ENCODE data around the gene MUS81. TPM values are rescaled to one million over a fixed set of nuclear protein-coding genes. Genes with fewer than 3 reads are reported as not detected.
A peak's percentile ranks its signal among the peaks of the same experiment; 100 is the strongest.

Gene MUS81
- total and polyA plus RNA-seq, 9 of the 15 experiments (the other 6 are each of a cell fraction or from before 2014, with no cell fraction given) = 13.4 to 118 (median 53.7) TPM

DNA sequence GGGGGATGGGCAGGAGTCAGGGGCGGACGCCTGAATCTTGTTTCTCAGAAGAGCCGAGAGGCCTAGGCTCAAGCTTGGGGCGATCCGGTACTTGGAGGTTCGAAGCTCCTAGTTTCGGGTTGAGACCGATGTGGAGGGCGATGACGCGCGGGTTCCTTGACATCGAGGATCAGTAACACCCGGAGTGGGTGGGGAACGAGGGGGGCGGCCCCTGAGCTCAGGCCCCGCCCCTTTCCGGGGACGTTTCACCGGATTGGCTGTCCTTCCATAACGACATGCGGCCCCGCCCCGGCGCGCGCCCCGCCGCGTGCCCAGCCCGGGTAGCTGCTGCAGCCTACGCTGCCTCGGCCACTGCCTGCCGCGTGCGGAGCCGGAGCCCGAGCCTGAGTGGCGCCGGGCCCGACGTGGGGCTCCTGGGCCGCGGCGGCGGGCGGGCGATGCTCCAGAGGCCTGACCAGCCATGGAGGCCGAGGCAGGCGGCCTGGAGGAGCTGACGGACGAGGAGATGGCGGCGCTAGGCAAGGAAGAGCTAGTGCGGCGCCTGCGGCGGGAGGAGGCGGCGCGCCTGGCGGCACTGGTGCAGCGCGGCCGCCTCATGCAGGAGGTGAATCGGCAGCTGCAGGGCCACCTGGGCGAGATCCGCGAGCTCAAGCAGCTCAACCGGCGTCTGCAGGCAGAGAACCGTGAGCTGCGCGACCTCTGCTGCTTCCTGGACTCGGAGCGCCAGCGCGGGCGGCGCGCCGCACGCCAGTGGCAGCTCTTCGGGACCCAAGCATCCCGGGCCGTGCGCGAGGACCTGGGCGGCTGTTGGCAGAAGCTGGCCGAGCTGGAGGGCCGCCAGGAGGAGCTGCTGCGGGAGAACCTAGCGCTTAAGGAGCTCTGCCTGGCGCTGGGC is 30.3 kb downstream of the MUS81 start, which contains the start of gene CCDC85B (continued):
- TF ChIP-seq, protein P1, sequence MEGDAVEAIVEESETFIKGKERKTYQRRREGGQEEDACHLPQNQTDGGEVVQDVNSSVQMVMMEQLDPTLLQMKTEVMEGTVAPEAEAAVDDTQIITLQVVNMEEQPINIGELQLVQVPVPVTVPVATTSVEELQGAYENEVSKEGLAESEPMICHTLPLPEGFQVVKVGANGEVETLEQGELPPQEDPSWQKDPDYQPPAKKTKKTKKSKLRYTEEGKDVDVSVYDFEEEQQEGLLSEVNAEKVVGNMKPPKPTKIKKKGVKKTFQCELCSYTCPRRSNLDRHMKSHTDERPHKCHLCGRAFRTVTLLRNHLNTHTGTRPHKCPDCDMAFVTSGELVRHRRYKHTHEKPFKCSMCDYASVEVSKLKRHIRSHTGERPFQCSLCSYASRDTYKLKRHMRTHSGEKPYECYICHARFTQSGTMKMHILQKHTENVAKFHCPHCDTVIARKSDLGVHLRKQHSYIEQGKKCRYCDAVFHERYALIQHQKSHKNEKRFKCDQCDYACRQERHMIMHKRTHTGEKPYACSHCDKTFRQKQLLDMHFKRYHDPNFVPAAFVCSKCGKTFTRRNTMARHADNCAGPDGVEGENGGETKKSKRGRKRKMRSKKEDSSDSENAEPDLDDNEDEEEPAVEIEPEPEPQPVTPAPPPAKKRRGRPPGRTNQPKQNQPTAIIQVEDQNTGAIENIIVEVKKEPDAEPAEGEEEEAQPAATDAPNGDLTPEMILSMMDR (IDR thresholded peaks at IDR 0.05 in 2 of 3, conservative IDR thresholded peaks at IDR 0.05 in 1 of 3; ENCODE audit: insufficient read depth in 2 of 3, low read depth in 1 of 3, low read length in 3 of 3) = peak in 1 of 3 experiments; percentile 13; a peak in 1 of 6 replicates
- TF ChIP-seq, protein P2, sequence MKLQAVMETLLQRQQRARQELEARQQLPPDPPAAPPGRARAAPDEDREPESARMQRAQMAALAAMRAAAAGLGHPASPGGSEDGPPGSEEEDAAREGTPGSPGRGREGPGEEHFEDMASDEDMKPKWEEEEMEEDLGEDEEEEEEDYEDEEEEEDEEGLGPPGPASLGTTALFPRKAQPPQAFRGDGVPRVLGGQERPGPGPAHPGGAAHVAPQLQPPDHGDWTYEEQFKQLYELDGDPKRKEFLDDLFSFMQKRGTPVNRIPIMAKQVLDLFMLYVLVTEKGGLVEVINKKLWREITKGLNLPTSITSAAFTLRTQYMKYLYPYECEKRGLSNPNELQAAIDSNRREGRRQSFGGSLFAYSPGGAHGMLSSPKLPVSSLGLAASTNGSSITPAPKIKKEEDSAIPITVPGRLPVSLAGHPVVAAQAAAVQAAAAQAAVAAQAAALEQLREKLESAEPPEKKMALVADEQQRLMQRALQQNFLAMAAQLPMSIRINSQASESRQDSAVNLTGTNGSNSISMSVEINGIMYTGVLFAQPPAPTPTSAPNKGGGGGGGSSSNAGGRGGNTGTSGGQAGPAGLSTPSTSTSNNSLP (IDR thresholded peaks at IDR 0.05; ENCODE audit: borderline replicate concordance, low read depth, low read length) = no peak
- TF ChIP-seq, protein P3, sequence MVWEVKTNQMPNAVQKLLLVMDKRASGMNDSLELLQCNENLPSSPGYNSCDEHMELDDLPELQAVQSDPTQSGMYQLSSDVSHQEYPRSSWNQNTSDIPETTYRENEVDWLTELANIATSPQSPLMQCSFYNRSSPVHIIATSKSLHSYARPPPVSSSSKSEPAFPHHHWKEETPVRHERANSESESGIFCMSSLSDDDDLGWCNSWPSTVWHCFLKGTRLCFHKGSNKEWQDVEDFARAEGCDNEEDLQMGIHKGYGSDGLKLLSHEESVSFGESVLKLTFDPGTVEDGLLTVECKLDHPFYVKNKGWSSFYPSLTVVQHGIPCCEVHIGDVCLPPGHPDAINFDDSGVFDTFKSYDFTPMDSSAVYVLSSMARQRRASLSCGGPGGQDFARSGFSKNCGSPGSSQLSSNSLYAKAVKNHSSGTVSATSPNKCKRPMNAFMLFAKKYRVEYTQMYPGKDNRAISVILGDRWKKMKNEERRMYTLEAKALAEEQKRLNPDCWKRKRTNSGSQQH (CRISPR knock-in tag; IDR thresholded peaks at IDR 0.05) = peak; percentile 64; the same call in 1 of the 2 replicates
- TF ChIP-seq HMGN3 (IDR thresholded peaks at IDR 0.05; ENCODE audit: borderline replicate concordance, extremely low read depth, insufficient read length, low read depth, low read length) = peak; percentile 23
- no peak for TF ChIP-seq PHF21A (IDR thresholded peaks at IDR 0.05; ENCODE audit: borderline replicate concordance, low read depth)
- TF ChIP-seq, protein P4, sequence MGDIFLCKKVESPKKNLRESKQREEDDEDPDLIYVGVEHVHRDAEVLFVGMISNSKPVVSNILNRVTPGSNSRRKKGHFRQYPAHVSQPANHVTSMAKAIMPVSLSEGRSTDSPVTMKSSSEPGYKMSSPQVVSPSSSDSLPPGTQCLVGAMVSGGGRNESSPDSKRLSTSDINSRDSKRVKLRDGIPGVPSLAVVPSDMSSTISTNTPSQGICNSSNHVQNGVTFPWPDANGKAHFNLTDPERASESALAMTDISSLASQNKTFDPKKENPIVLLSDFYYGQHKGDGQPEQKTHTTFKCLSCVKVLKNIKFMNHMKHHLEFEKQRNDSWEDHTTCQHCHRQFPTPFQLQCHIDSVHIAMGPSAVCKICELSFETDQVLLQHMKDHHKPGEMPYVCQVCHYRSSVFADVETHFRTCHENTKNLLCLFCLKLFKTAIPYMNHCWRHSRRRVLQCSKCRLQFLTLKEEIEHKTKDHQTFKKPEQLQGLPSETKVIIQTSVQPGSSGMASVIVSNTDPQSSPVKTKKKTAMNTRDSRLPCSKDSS (IDR thresholded peaks at IDR 0.05; ENCODE audit: low read depth, partially characterized antibody) = no peak
- TF ChIP-seq CXXC5 (CRISPR knock-in tag; IDR thresholded peaks at IDR 0.05) = peak; percentile 94
- peak; percentile 15; the same call in 1 of the 2 replicates for TF ChIP-seq ZBED1 (IDR thresholded peaks at IDR 0.05)
- peak; percentile 54; the same call in 1 of the 2 replicates for TF ChIP-seq ZNF143 (CRISPR knock-in tag; IDR thresholded peaks at IDR 0.05)
- TF ChIP-seq, protein P5, sequence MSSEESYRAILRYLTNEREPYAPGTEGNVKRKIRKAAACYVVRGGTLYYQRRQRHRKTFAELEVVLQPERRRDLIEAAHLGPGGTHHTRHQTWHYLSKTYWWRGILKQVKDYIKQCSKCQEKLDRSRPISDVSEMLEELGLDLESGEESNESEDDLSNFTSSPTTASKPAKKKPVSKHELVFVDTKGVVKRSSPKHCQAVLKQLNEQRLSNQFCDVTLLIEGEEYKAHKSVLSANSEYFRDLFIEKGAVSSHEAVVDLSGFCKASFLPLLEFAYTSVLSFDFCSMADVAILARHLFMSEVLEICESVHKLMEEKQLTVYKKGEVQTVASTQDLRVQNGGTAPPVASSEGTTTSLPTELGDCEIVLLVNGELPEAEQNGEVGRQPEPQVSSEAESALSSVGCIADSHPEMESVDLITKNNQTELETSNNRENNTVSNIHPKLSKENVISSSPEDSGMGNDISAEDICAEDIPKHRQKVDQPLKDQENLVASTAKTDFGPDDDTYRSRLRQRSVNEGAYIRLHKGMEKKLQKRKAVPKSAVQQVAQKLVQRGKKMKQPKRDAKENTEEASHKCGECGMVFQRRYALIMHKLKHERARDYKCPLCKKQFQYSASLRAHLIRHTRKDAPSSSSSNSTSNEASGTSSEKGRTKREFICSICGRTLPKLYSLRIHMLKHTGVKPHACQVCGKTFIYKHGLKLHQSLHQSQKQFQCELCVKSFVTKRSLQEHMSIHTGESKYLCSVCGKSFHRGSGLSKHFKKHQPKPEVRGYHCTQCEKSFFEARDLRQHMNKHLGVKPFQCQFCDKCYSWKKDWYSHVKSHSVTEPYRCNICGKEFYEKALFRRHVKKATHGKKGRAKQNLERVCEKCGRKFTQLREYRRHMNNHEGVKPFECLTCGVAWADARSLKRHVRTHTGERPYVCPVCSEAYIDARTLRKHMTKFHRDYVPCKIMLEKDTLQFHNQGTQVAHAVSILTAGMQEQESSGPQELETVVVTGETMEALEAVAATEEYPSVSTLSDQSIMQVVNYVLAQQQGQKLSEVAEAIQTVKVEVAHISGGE (CRISPR knock-in tag; IDR thresholded peaks at IDR 0.05) = peak in 2 of 3 experiments; percentile 41 to 43; a peak in 1 of 6 replicates
- TF ChIP-seq, protein P6, sequence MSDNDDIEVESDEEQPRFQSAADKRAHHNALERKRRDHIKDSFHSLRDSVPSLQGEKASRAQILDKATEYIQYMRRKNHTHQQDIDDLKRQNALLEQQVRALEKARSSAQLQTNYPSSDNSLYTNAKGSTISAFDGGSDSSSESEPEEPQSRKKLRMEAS (CRISPR knock-in tag; IDR thresholded peaks at IDR 0.05) = peak; percentile 92
- no peak for TF ChIP-seq LCOR (CRISPR knock-in tag; IDR thresholded peaks at IDR 0.05)
- TF ChIP-seq ZNF41 (CRISPR knock-in tag; conservative IDR thresholded peaks at IDR 0.05) = 0 out of 2 replicates have a peak, but pooled peaks have one; percentile 57
- TF ChIP-seq BHLHE40 (IDR thresholded peaks at IDR 0.05; ENCODE audit: low read length) = peak; percentile 94
